Vagina (tissue), 2 donors: ENCODE data around the gene CELSR2. TPM values are rescaled to one million over a fixed set of nuclear protein-coding genes. Genes with fewer than 3 reads are reported as not detected.

ENCODE experiments used
- DNase-seq, 2 donors: peaks; one replicate each; pipeline ENCODE4 v3.0.0-alpha.2; 2017; ENCODE audit errors: extremely low spot score in 2 of 2
- H3K27ac ChIP-seq: fragments of 200-600 bp; sonication (generic); one replicate; pipeline ENCODE4 v1.5.1; 2019
- H3K27me3 ChIP-seq: fragments of 200-600 bp; sonication (generic); one replicate; pipeline ENCODE4 v1.5.1; 2019
- H3K36me3 ChIP-seq, 2 donors: fragments of 200-600 bp; sonication (generic); one replicate each; pipeline ENCODE4 v1.5.1; 2017 to 2019
- H3K4me1 ChIP-seq: fragments of 200-600 bp; sonication (generic); one replicate; pipeline ENCODE4 v1.5.1; 2019
- H3K4me3 ChIP-seq, 2 donors: fragments of 200-600 bp; sonication (generic); 1 replicate in 1 of 2; 2 replicates in 1 of 2; pipeline ENCODE4 v1.5.1; 2016 to 2019
- H3K9me3 ChIP-seq: fragments of 200-600 bp; sonication (generic); one replicate; pipeline ENCODE4 v1.5.1; 2019
- CTCF ChIP-seq, 3 experiments: fragments of 450-650 bp in 2 of 3; fragments of 200-600 bp in 1 of 3; sonication (generic) in 1 of 3; IDR thresholded peaks; one replicate each; pipeline ENCODE4 v1.5.1; 2017 to 2019; ENCODE audit warnings: antibody characterized with exemption in 3 of 3, mild to moderate bottlenecking in 2 of 3, moderate library complexity in 2 of 3
- POLR2A ChIP-seq, 2 donors: fragments of 450-650 bp; IDR thresholded peaks; one replicate each; pipeline ENCODE4 v1.6.1; 2017; ENCODE audit warnings: antibody characterized with exemption in 2 of 2, mild to moderate bottlenecking in 2 of 2, moderate library complexity in 2 of 2
- POLR2AphosphoS5 ChIP-seq, 2 donors: sonication (generic); formaldehyde crosslinking; IDR thresholded peaks; one replicate each; pipeline ENCODE4 v1.9.0; 2017; ENCODE audit warnings: antibody characterized with exemption in 2 of 2, mild to moderate bottlenecking in 2 of 2, low read depth in 1 of 2; ENCODE audit not compliant: insufficient read depth in 1 of 2
- intact Hi-C: fragments of 100-400 bp; cut with DNase I; formaldehyde crosslinking; loops from one replicate; pipeline ENCODE4 v1.15.1; 2023
- total RNA-seq: library from RNA; depleted of rRNA; stranded (reverse); fragments of >200 nt; gene quantifications from one replicate; pipeline ENCODE4 v1.2.3, GENCODE V29; 2016

CELSR2 gene
- total RNA-seq, 1 donor from 2014 or later, result 38.5 TPM

GRCh38 chr1:109206339-109206738 lies 43.0 kb upstream of the CELSR2 start:
- Histone ChIP-seq H3K27ac (no peak overlapping the region), H3K4me1 (no peaks in the 10 kb centered on the region), H3K27me3 (no peaks in the 10 kb centered on the region), H3K36me3 (no peaks in the 10 kb centered on the region), H3K4me3 (no peak overlapping the region), H3K9me3 (no peaks in the 10 kb centered on the region)
- DNase-seq, result no peak
- intact Hi-C loops, result no loop called here
- TF ChIP-seq CTCF (IDR thresholded peaks at IDR 0.05) (no peak), POLR2AphosphoS5 (IDR thresholded peaks at IDR 0.05; ENCODE audit: insufficient read depth in 1 of 2, low read depth in 1 of 2) (no peak), POLR2A (IDR thresholded peaks at IDR 0.05) (no peak)

GRCh38 chr1:109207467-109208103 lies 41.8 kb upstream of the CELSR2 start:
- no peak for DNase-seq
- intact Hi-C loops, result no loop called here
- Histone ChIP-seq H3K36me3 (no peaks in the 10 kb centered on the region), H3K27ac (no peak overlapping the region), H3K27me3 (no peaks in the 10 kb centered on the region), H3K9me3 (no peaks in the 10 kb centered on the region), H3K4me1 (no peaks in the 10 kb centered on the region), H3K4me3 (no peak overlapping the region)
- TF ChIP-seq POLR2AphosphoS5 (IDR thresholded peaks at IDR 0.05; ENCODE audit: insufficient read depth in 1 of 2, low read depth in 1 of 2), result no peak
- TF ChIP-seq CTCF (IDR thresholded peaks at IDR 0.05), result no peak
- TF ChIP-seq POLR2A (IDR thresholded peaks at IDR 0.05), result no peak

DNA sequence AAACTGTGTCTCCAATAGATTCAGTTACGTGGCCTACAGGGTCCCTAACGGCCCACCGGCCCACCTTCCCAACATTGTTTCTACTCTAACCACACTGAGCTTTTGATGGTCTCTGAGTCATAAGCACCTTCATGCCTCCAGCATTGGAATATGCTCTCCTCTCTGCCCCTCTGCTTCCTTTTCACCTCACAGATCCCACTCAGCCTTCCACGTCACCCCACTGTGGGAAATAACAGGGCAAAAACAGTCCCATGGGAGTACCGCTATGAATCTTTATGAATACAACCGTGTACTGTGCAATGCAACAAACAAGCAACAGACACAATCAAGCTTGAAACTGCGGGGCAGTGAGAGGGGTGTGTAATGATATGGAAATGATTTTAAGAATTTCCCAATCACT lies 40.9 kb upstream of the CELSR2 start:
- Histone ChIP-seq H3K27me3 (no peaks in the 10 kb centered on the region), H3K36me3 (no peaks in the 10 kb centered on the region), H3K4me1 (peaks cover 5% of the 10 kb centered on the region), H3K4me3 (no peak overlapping the region), H3K9me3 (no peaks in the 10 kb centered on the region), H3K27ac (no peak overlapping the region)
- intact Hi-C loops, result no loop called here
- no peak for DNase-seq
- no peak for TF ChIP-seq POLR2A (IDR thresholded peaks at IDR 0.05)
- TF ChIP-seq POLR2AphosphoS5 (IDR thresholded peaks at IDR 0.05; ENCODE audit: insufficient read depth in 1 of 2, low read depth in 1 of 2), result no peak

GRCh38 chr1:109208836-109209463 lies 40.4 kb upstream of the CELSR2 start:
- H3K4me3 ChIP-seq, result no peak overlapping the region

DNA sequence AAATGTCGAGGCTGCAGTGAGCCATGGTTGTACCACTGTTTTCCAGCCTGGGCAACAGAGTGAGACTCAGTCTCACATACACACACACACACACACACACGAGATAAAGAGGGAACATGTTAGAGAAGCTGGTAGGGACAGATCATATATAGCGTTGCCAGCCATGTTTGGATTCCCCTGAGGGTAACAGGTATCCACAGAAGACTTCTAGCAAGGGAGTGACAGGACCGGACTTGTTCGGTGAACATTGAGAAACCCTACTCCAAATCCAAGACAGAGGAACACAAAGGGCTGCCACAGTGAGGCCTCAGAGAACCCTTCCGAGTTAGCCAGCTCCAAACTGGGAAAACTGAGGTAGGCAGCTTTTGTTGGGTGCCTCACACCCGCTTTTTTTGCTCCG lies 39.3 kb upstream of the CELSR2 start:
- no peak overlapping the region for H3K27ac ChIP-seq
- no peaks in the 10 kb centered on the region for H3K9me3 ChIP-seq
- H3K4me1 ChIP-seq, result peaks cover 10% of the 10 kb centered on the region
- intact Hi-C loops, result loop anchor here (5.0 kb wide), 1 partner anchor 108 kb away; no protein-coding TSS in a partner anchor
- H3K4me3 ChIP-seq, result no peak overlapping the region
- H3K36me3 ChIP-seq, result no peaks in the 10 kb centered on the region
- TF ChIP-seq POLR2A (IDR thresholded peaks at IDR 0.05), result no peak
- no peak for TF ChIP-seq POLR2AphosphoS5 (IDR thresholded peaks at IDR 0.05; ENCODE audit: insufficient read depth in 1 of 2, low read depth in 1 of 2)
- no peak for TF ChIP-seq CTCF (IDR thresholded peaks at IDR 0.05)
- H3K27me3 ChIP-seq, result no peaks in the 10 kb centered on the region
- no peak for DNase-seq

More at GRCh38 chr1:109208836-109209463, 40.4 kb upstream of the CELSR2 start:
- Histone ChIP-seq H3K4me1 (peaks cover 7% of the 10 kb centered on the region), H3K36me3 (no peaks in the 10 kb centered on the region), H3K27me3 (no peaks in the 10 kb centered on the region), H3K27ac (no peak overlapping the region), H3K9me3 (no peaks in the 10 kb centered on the region)
- intact Hi-C loops, result no loop called here
- TF ChIP-seq CTCF (IDR thresholded peaks at IDR 0.05) (no peak), POLR2A (IDR thresholded peaks at IDR 0.05) (no peak), POLR2AphosphoS5 (IDR thresholded peaks at IDR 0.05; ENCODE audit: insufficient read depth in 1 of 2, low read depth in 1 of 2) (no peak)
- DNase-seq, result no peak
